ENCODE results near the gene IL1RAPL1. TPM values are rescaled to one million over a fixed set of nuclear protein-coding genes. Genes with fewer than 3 reads are reported as not detected.

IL1RAPL1 gene
- total RNA-seq, 2 experiments from 2014 or later: not detected

- H3K4me3 Mint-ChIP-seq: no peak overlapping the region
These were observed 1075.7 kb downstream of the IL1RAPL1 start for GRCh38 chrX:29662759-29663503.

DNA sequence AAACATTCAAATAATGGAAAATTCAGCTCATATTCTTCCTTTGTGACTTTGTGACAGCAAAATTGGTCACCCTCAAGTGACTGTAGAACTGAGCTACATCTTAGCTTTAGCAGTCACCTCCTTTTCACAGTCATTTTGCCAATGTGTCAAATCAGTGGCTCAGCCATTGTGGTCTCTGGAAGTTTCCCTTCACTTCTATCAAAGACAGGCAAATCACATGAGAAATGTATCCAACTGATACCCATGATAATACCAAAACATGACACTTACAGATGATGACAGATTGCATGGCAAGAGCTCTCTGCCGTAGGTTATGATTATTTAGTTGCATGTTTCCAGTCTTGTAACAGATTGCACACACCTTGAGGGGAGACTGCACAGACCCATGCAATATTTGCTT lies 1078.3 kb downstream of the IL1RAPL1 start:
- H3K9me3 Mint-ChIP-seq: no peaks in the 10 kb centered on the region
- no peak overlapping the region for H3K4me3 Mint-ChIP-seq
- DNase-seq: no peak
- no peaks in the 10 kb centered on the region for H3K27me3 Mint-ChIP-seq
- H3K27ac Mint-ChIP-seq: no peak overlapping the region
- no peaks in the 10 kb centered on the region for H3K36me3 Mint-ChIP-seq
- H3K4me1 Mint-ChIP-seq: no peaks in the 10 kb centered on the region

More at GRCh38 chrX:29662759-29663503, 1075.7 kb downstream of the IL1RAPL1 start:
- no peaks in the 10 kb centered on the region for H3K4me1 Mint-ChIP-seq
- no peak overlapping the region for H3K27ac Mint-ChIP-seq
- no peaks in the 10 kb centered on the region for H3K27me3 Mint-ChIP-seq
- no peaks in the 10 kb centered on the region for H3K36me3 Mint-ChIP-seq
- no peaks in the 10 kb centered on the region for H3K9me3 Mint-ChIP-seq
- no peak for DNase-seq

GRCh38 chrX:29666366-29666765 lies 1079.1 kb downstream of the IL1RAPL1 start:
- Mint-ChIP-seq H3K4me3 (no peak overlapping the region), H3K36me3 (no peaks in the 10 kb centered on the region), H3K27ac (no peak overlapping the region), H3K27me3 (no peaks in the 10 kb centered on the region), H3K4me1 (no peaks in the 10 kb centered on the region), H3K9me3 (no peaks in the 10 kb centered on the region)
- DNase-seq: no peak

GRCh38 chrX:29671421-29671820 lies 1084.2 kb downstream of the IL1RAPL1 start:
- no peaks in the 10 kb centered on the region for H3K4me1 Mint-ChIP-seq
- no peak overlapping the region for H3K27ac Mint-ChIP-seq
- H3K9me3 Mint-ChIP-seq: no peaks in the 10 kb centered on the region
- no peak for DNase-seq
- H3K36me3 Mint-ChIP-seq: no peaks in the 10 kb centered on the region
- H3K27me3 Mint-ChIP-seq: no peaks in the 10 kb centered on the region
- H3K4me3 Mint-ChIP-seq: no peak overlapping the region

DNA sequence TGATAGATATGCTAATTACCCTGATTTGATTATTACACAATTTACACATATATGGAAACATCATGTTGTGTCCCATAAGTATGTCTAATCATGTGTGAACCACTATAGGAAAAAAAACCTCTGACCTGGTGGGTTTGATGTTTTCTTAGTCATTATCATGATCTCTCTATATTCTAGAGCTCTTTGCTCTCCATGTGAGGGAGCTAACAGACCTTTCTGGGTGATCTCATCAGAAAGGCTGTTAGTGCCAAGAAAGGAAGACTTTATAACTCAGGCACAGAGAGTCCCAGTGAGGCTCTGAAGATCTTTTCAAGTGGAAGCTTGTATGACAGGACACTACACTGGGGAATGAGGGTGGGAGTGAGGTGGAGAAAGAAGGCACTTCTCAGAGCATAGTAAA lies 1100.4 kb downstream of the IL1RAPL1 start:
- Mint-ChIP-seq H3K27ac (no peak overlapping the region), H3K36me3 (no peaks in the 10 kb centered on the region), H3K9me3 (peaks cover 1% of the 10 kb centered on the region), H3K4me1 (no peaks in the 10 kb centered on the region), H3K27me3 (no peaks in the 10 kb centered on the region), H3K4me3 (no peak overlapping the region)
- no peak for DNase-seq

GRCh38 chrX:29690061-29690460 lies 1102.8 kb downstream of the IL1RAPL1 start:
- no peak overlapping the region for H3K27ac Mint-ChIP-seq
- peaks cover 1% of the 10 kb centered on the region for H3K9me3 Mint-ChIP-seq
- H3K27me3 Mint-ChIP-seq: no peaks in the 10 kb centered on the region
- H3K36me3 Mint-ChIP-seq: no peaks in the 10 kb centered on the region
- H3K4me1 Mint-ChIP-seq: no peaks in the 10 kb centered on the region
- no peak for DNase-seq
- no peak overlapping the region for H3K4me3 Mint-ChIP-seq

- H3K27ac Mint-ChIP-seq: no peak overlapping the region
- H3K4me3 Mint-ChIP-seq: no peak overlapping the region
- no peak for DNase-seq
- H3K4me1 Mint-ChIP-seq: no peaks in the 10 kb centered on the region
- H3K9me3 Mint-ChIP-seq: peaks cover 1% of the 10 kb centered on the region
- no peaks in the 10 kb centered on the region for H3K36me3 Mint-ChIP-seq
- H3K27me3 Mint-ChIP-seq: no peaks in the 10 kb centered on the region
These were observed 1103.8 kb downstream of the IL1RAPL1 start for GRCh38 chrX:29691044-29691443.

DNA sequence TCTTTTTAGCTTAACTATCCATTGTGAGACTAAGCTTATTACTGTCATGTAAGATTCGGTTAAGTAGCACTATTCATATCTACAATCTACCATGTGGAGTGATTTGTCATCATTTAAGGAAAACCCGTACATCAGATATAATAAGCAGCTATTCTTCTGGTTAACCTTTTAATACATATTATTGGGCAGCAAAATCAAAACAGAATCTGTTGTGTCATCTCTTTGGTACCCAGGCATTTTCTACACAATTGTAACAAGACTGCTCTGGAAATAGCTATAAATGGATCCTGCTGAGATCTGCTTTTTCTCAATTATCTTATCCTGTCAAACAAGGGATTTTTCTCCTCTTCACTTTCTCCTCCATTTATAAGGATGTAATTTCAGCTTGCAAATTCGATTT lies 1106.7 kb downstream of the IL1RAPL1 start:
- no peaks in the 10 kb centered on the region for H3K36me3 Mint-ChIP-seq
- no peaks in the 10 kb centered on the region for H3K9me3 Mint-ChIP-seq
- H3K4me1 Mint-ChIP-seq: no peaks in the 10 kb centered on the region
- H3K27ac Mint-ChIP-seq: no peak overlapping the region
- DNase-seq: no peak
- no peak overlapping the region for H3K4me3 Mint-ChIP-seq
- H3K27me3 Mint-ChIP-seq: no peaks in the 10 kb centered on the region

- DNase-seq: no peak
- H3K4me3 Mint-ChIP-seq: no peak overlapping the region
- H3K27me3 Mint-ChIP-seq: no peaks in the 10 kb centered on the region
- no peak overlapping the region for H3K27ac Mint-ChIP-seq
- no peaks in the 10 kb centered on the region for H3K36me3 Mint-ChIP-seq
- peaks cover 5% of the 10 kb centered on the region for H3K9me3 Mint-ChIP-seq
- H3K4me1 Mint-ChIP-seq: no peaks in the 10 kb centered on the region
These were observed 1112.0 kb downstream of the IL1RAPL1 start for GRCh38 chrX:29699239-29699638.

DNA sequence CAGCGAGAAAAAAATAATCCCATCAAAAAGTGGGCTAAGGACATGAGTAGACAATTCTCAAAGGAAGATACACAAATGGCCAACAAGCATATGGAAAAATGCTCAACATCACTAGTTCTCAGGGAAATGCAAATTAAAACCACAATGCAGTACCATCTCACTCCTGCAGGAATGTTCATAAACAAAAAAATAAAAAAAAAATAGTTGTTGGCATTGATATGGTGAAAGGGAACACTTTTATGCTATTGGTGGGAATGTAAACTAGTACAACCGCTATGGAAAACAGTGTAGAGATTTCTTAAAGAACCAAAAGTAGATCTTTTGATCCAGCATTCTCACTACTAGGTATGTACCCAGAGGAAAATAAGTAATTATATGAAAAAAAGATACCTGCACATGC lies 1119.8 kb downstream of the IL1RAPL1 start:
- Mint-ChIP-seq H3K27ac (no peak overlapping the region), H3K9me3 (peaks cover 8% of the 10 kb centered on the region), H3K27me3 (no peaks in the 10 kb centered on the region), H3K4me3 (no peak overlapping the region), H3K36me3 (no peaks in the 10 kb centered on the region), H3K4me1 (no peaks in the 10 kb centered on the region)
- no peak for DNase-seq

DNA sequence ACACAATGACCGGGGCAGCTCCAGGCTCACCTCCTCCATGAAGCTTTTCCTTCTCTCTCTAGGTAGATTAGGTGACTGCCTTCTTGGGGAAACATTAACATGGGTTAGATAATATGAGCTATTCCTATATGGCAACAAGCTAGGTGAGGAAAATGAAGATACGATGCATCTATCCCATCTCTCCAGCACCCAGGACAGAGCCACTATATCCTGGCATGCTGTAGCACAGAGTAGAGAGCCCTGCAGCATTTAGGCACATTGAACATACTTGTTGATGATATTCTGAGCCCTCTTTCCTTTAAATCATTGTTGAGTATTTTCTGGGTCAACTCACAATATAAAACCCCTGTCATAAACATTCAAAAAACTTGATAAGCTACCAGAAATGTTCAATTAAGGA lies 1133.9 kb downstream of the IL1RAPL1 start:
- no peak overlapping the region for H3K27ac Mint-ChIP-seq
- no peaks in the 10 kb centered on the region for H3K27me3 Mint-ChIP-seq
- no peak overlapping the region for H3K4me3 Mint-ChIP-seq
- H3K36me3 Mint-ChIP-seq: no peaks in the 10 kb centered on the region
- no peaks in the 10 kb centered on the region for H3K9me3 Mint-ChIP-seq
- DNase-seq: no peak
- H3K4me1 Mint-ChIP-seq: no peaks in the 10 kb centered on the region

DNA sequence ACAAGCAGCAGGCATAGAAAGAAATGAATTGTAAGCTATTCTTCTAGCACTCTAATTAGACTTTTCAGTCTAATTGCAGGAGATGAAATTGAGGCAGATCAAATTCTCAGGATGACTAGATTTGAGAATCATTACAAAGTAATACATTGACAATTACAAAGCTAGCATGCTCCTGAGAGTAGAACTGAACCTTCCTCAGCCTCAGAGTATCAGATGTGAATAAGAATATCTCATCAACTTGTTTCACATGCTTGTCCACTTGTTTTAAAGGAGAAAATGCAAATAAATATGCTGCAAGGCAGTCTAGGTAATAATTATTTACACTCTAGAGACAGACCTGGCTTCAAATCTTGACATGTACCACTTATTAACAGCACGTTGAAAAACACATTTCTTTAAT lies 1137.1 kb downstream of the IL1RAPL1 start:
- no peaks in the 10 kb centered on the region for H3K27me3 Mint-ChIP-seq
- no peak for DNase-seq
- H3K9me3 Mint-ChIP-seq: no peaks in the 10 kb centered on the region
- H3K4me3 Mint-ChIP-seq: no peak overlapping the region
- no peak overlapping the region for H3K27ac Mint-ChIP-seq
- no peaks in the 10 kb centered on the region for H3K36me3 Mint-ChIP-seq
- no peaks in the 10 kb centered on the region for H3K4me1 Mint-ChIP-seq

DNA sequence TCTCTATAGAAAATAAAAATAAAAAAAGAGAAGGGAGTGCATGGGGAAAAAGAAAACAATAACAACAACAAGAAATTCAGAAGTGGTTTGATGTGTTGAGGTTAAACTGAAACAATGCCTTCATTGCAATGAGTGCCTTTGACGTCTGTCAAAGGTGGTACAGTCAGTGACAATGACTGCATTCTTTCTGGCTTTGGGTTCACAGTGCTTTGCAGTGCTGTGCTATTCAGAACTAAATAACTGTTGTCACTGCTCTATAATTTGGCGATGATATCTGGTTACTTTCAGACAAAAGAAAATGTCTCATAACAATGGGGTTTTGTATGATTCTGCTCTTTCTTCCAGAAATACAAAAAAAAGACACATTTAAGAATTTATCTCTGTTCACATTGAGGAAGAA lies 1139.6 kb downstream of the IL1RAPL1 start:
- DNase-seq: no peak
- no peaks in the 10 kb centered on the region for H3K27me3 Mint-ChIP-seq
- no peaks in the 10 kb centered on the region for H3K36me3 Mint-ChIP-seq
- no peaks in the 10 kb centered on the region for H3K9me3 Mint-ChIP-seq
- H3K27ac Mint-ChIP-seq: no peak overlapping the region
- no peaks in the 10 kb centered on the region for H3K4me1 Mint-ChIP-seq
- H3K4me3 Mint-ChIP-seq: no peak overlapping the region

GRCh38 chrX:29728639-29729038 lies 1141.4 kb downstream of the IL1RAPL1 start:
- Mint-ChIP-seq H3K27ac (no peak overlapping the region), H3K36me3 (no peaks in the 10 kb centered on the region), H3K27me3 (no peaks in the 10 kb centered on the region), H3K4me3 (no peak overlapping the region), H3K9me3 (no peaks in the 10 kb centered on the region), H3K4me1 (no peaks in the 10 kb centered on the region)
- DNase-seq: no peak

- no peak overlapping the region for H3K4me3 Mint-ChIP-seq
- no peak for DNase-seq
- H3K36me3 Mint-ChIP-seq: no peaks in the 10 kb centered on the region
- H3K27me3 Mint-ChIP-seq: no peaks in the 10 kb centered on the region
- no peaks in the 10 kb centered on the region for H3K9me3 Mint-ChIP-seq
- H3K4me1 Mint-ChIP-seq: no peaks in the 10 kb centered on the region
- H3K27ac Mint-ChIP-seq: no peak overlapping the region
These were observed 1157.7 kb downstream of the IL1RAPL1 start for GRCh38 chrX:29744966-29745365.

DNA sequence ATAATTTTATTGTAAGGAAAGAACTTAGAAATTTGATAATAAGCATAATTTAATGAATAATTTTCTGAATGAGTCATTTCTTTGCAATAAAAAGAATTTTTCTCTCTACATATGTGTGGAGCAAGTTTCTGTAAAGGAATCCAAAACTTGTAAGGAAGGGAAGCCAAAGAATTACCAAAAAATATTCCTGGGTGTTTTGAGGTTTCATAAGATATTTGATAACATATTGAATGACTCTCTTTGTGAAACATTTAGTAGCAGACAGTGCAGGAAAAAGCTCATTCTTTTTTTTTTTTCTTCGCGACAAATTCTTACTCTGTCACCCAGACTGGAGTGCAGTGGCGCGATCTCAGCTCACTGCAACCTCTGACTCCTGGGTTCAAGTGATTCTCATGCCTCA lies 1159.1 kb downstream of the IL1RAPL1 start:
- Mint-ChIP-seq H3K4me3 (no peak overlapping the region), H3K27me3 (no peaks in the 10 kb centered on the region), H3K36me3 (no peaks in the 10 kb centered on the region), H3K9me3 (no peaks in the 10 kb centered on the region), H3K4me1 (no peaks in the 10 kb centered on the region), H3K27ac (no peak overlapping the region)
- DNase-seq: no peak

Measured in activated naive CD8-positive, alpha-beta T cell treated with anti-CD3 and anti-CD28 coated beads for 36 hours (primary cell).